CD4-positive, alpha-beta T cell treated with Interleukin-21 for 1 hour (primary cell): Measurements from ENCODE around the gene PLEKHD1.
"Not testable (repeated sequence)": the region's sequence is repeated elsewhere in the genome, so short reads cannot be mapped to it uniquely, and the experiment has no call there.

Source experiments
- DNase-seq: peaks from one replicate; pipeline ENCODE4 v3.0.0-alpha.2; 2020

PLEKHD1 gene

DNA sequence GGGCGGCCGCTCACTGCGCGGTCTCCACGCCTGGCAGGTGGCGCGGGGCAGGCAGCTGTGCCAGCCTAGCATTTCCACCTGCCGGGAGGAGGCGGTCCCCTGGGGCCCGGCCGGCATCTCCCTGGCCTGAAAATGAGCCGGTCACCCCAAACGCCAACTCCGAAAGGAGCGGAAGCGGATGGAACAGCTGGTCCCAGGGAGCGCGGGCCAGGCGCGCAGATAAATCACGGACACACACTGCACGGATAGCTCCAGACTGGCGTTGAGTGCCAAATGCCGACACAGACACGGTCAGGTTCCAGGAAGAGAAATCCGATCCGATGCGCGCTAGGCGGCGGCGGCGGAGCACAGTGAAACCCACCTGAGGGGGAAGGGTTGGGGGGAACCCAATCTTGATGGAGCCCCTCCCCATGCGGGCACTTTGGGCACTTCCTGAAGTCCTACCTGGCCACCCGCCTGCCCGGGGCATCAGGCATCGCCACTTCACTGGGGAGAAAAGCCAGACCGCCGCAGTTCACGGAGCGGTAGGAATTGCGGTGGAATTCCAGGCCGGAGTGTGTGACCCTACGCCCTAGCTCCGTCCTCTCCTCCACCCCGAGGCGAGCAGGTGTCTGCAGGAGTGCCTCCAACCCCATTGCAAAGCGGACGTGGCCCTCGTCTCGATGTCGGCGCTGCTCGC lies 624 bp upstream of the PLEKHD1 start:
- no peak for DNase-seq

DNA sequence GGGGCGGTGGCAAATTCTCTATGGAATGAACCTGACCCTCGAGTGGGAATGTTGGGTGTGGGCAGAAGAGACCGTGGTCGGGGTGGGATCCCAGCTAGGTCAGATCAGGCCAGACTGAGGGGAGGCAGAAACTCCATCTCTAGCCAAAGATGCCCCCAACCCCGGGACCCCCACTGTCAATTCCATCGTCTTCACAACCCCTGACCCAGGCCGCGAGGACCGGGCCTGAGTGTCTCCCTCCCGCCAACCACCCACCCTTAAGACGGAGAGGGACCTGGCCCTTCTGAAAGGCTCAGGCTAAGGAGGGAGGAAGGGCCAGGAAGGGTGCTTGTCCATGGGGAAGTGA lies 760 bp downstream of the PLEKHD1 start:
- DNase-seq, result no peak

- no peak for DNase-seq
Observed at GRCh38 chr14:69485701-69486100, 1.2 kb downstream of the PLEKHD1 start.

- no peak for DNase-seq
Observed at GRCh38 chr14:69487226-69487625, 2.7 kb downstream of the PLEKHD1 start.

DNA sequence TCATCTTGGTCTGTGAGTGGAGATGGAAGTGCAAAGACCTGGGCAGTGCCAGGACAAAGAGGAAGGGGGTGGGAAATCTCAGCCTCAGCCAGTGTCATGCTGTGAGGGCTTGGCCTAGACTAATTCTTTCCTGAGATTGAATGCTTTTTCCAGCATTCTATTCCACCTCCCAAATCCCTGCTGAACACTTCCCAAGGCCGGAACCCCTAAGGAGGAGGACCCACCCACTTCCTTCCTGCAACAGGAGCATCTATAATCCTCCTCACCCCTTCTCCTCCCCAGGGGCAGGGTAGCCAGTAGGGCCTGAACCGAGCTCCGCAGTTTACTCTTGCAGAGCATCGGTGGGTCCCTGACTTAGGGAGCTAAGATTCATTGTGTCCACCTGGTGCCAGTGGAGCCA lies 3.2 kb downstream of the PLEKHD1 start:
- no peak for DNase-seq

GRCh38 chr14:69489495-69489894 lies 5.0 kb downstream of the PLEKHD1 start:
- DNase-seq, result no peak

DNA sequence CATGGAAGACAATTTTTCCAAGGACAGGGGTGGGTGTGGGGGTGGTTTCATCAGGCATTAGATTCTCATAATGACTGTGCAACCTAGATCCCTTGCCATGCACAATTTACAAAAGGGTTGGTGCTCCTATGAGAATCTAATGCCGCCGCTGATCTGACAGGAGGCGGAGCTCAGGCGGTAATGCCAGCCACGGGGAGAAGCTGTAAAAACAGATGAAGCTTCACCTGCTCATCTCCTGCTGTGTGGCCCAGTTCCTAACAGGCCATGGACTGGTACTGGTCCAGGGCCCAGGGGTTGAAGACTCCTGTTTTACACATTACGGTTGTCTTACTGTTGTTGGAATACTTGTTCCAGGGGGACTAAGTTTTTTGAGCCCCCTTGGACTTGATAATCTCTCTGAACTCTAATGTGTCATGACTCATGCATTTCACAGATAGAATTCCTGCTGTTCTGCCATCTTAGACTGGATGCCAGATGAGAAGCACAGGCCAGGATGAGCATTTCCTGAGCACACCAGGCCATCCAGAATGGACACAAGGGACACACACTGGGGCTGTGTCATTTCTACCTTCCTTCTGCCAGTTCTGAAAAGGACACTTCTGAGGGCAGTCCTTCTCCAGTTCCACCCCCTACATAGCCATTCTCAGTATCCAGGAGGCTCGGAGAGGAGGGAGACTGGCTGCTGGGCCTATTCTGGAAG lies 5.8 kb downstream of the PLEKHD1 start:
- DNase-seq, result no peak

DNA sequence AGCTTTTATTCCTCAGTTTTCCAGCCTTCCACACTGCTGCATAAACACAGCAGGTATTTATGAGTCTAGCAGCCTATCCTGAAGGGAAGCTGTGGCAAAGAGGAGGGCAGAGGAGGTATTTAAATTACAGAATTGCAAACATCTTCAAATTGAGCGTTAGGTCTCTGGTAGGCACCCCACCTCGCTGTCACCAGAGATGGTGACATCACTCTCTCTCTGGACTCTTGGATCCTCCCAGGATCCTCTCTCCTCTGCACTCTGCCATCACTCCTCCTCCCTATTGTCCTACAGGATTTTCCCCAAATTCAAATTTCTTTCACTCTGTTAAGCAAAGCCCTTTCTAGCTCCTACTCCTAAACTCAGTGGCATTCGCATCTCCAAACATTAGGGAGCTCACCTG lies 6.7 kb downstream of the PLEKHD1 start:
- DNase-seq, result no peak

GRCh38 chr14:69493038-69493437 lies 8.5 kb downstream of the PLEKHD1 start:
- no peak for DNase-seq

- no peak for DNase-seq
Observed at GRCh38 chr14:69493791-69494190, 9.3 kb downstream of the PLEKHD1 start.

DNA sequence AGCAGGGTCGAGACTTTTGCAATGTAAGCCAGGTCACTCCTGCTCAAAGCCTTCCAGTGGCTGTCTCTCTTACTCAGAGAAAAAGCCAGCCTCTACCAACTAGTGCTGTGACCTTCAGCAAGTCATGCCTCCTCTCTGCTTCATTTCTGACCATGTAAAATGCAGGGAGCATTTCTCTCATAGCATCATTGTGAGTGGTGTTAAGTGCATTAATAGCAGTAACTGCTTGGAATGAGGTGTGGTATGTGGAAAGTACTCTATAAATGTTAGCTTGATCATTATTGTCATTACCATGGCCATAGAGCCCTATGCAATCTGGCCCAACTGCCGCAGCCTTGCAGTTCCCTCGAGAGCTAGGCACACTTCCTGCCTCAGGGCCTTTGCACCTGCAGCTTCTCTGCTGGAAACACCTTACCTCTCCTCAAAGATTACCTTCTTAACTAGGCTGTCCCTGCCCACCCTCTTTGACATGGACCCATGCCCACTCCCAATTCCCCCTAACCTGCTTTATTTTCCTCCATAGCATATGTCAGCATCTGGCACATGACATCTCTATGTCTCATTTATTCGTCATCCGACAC lies 10.9 kb downstream of the PLEKHD1 start:
- DNase-seq, result no peak

DNA sequence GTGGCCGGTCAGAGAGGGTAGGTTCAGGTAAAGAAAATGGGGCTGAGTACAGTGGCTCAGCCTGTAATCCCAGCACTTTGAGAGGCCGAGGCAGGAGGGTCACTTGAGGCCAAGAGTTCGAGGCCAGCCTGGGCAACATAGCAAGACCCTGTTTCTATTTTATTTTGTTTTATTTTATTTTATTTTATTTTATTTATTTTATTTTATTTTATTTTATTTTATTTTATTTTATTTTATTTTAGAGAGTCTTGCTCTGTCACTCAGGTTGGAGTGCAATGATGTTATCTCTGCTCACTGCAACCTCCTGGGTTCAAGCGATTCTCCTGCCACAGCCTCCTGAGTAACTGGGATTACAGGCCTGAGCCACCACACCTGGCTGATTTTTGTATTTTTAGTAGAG lies 13.3 kb downstream of the PLEKHD1 start:
- not testable (repeated sequence) for DNase-seq

DNA sequence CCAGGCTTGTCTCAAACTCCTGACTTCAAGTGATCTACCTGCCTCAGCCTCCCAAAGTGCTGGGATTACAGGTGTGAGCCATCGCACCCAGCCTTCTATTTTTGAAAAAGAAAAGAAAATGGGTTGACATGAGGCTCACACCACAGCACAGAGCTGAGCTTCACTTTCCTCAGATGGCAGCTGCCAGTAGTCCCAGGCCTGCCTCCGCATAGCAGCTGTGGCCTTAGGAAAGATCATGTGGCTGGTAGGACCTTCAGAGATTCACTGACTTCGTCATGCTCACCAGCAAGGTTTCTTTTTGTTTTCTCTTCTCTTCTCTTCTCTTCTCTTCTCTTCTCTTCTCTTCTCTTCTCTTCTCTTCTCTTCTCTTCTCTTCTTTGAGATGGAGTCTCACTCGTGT lies 13.8 kb downstream of the PLEKHD1 start:
- DNase-seq, result not testable (repeated sequence)

GRCh38 chr14:69499436-69499835 lies 14.9 kb downstream of the PLEKHD1 start:
- DNase-seq, result no peak

GRCh38 chr14:69500096-69500495 lies 15.6 kb downstream of the PLEKHD1 start:
- no peak for DNase-seq

DNA sequence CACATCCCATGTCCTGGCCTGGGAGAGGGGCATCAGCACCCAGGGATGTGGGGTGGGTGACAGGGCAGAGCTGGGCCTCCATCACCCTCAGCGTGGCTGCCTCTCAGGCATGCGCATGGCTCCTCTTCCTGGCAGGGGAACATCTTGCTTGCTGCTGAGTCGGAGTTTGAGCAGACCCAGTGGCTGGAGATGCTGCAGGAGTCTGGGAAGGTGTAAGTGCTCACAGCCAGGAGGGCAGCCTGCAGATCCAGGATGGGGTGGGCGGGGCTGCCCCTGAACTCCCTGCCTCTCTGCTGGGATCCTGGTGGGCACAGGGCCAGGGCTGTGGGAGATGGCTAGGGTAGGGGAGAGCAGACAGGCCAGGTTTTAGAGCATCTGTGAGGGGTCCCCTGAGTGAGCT lies 16.2 kb downstream of the PLEKHD1 start:
- no peak for DNase-seq

DNA sequence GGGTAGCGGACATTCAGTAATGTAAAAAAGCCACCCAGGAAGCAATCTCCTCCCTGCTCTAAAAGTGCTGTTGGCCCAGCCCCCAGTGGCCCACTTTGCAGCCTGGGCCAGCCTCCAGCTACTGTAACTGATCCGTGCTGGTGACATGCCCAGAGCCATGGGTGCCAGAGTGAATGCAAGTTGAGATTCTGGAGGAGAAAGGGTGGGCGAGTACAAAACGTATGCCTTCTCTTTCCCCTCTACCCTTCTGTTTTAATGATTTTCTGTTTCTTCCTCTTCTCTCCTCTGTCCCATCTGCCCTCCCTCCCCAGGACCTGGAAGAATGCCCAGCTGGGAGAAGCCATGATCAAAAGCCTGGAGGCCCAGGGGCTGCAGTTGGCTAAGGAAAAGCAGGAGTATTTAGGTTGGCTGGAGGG lies 16.9 kb downstream of the PLEKHD1 start:
- DNase-seq, result no peak

DNA sequence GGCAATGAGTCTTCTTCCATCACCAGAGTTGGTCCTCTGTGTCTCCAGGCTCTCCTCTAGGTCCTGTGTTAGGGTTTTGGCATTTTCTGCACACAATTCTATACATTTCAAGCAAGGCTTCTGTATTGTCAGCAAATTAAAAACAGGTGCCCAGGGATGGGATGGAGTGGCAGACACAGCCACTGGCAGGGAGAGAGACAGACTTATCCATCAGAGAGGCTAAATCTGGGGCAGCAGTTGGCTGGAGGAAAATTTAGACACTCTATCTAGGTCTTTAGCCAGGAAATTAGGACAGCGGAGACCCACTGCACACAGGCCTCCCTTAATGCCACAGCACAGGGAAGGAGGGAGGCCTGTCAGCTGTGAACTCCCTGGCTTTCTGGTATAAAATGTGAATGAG lies 20.2 kb downstream of the PLEKHD1 start:
- no peak for DNase-seq

- DNase-seq, result no peak
Observed at GRCh38 chr14:69505338-69506240, 21.1 kb downstream of the PLEKHD1 start.

DNA sequence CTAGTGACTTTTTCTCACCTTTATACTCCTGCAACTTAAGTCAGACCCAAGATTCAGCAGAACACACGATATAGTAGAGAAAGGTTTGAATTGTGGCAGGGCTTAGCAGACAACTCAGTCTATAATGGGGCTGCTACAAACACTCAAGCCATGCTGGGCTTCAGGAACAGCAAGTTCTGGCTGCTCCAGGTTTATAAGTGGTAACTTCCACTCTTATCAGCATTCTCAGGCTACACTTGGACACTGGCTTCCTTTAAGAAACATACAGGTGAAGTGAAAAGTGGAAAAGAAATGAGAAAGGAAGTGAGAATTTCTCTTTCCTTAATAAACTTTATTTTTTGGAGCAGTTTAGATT lies 21.7 kb downstream of the PLEKHD1 start:
- no peak for DNase-seq

DNA sequence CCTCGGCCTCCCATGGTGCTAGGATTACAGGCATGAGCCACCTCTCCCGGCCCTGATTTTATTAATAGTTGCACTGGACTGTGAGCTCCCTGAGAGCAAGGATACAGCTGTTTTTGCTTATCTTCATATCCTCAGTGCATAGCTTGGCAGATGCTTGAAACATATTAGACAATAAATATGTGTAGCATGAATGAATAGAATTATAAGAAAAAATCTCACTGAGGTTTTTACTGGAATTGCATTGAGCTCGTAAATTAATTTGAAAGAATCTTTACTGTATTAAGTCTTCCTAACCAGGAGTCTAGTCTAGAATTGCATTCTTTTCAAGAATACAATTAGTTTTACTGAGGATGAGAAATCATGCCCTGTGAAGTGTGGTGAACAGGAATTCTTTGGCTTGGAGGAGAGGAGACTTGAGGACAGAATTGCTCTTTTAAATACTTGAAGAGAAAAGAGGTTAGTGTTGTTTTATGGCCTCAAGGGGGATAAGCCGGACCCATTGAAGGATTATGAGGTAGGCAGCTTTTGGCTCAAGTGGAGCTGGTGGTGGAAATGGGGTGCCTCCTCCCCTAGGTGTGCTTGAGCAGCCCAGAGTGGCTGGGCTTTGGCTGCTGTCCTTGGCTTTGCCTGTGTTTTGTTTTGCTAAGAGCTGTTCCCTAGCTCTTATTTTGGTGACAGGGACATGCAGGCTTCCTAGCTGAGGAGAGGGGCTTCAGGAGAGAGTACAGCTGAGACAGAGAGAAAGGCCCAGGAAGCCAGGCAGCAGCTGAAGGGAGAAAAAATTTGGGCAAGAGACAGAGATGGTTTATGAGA lies 34.0 kb downstream of the PLEKHD1 start:
- DNase-seq, result no peak

- DNase-seq, result no peak
Observed at GRCh38 chr14:69519204-69520100, 34.9 kb downstream of the PLEKHD1 start.
